Endometrium (tissue), 2 donors: ENCODE data around the gene KIF15.
"Not testable (repeated sequence)": the region's sequence is repeated elsewhere in the genome, so short reads cannot be mapped to it uniquely, and the experiment has no call there.

ENCODE experiments used
- FAIRE-seq: peaks from 2 replicates; lab custom pipeline; 2012; peaks lifted over from hg19 to GRCh38; lab: Jason Lieb, UNC
- donor health status: control.
- donor health status: control.

KIF15 gene, protein sequence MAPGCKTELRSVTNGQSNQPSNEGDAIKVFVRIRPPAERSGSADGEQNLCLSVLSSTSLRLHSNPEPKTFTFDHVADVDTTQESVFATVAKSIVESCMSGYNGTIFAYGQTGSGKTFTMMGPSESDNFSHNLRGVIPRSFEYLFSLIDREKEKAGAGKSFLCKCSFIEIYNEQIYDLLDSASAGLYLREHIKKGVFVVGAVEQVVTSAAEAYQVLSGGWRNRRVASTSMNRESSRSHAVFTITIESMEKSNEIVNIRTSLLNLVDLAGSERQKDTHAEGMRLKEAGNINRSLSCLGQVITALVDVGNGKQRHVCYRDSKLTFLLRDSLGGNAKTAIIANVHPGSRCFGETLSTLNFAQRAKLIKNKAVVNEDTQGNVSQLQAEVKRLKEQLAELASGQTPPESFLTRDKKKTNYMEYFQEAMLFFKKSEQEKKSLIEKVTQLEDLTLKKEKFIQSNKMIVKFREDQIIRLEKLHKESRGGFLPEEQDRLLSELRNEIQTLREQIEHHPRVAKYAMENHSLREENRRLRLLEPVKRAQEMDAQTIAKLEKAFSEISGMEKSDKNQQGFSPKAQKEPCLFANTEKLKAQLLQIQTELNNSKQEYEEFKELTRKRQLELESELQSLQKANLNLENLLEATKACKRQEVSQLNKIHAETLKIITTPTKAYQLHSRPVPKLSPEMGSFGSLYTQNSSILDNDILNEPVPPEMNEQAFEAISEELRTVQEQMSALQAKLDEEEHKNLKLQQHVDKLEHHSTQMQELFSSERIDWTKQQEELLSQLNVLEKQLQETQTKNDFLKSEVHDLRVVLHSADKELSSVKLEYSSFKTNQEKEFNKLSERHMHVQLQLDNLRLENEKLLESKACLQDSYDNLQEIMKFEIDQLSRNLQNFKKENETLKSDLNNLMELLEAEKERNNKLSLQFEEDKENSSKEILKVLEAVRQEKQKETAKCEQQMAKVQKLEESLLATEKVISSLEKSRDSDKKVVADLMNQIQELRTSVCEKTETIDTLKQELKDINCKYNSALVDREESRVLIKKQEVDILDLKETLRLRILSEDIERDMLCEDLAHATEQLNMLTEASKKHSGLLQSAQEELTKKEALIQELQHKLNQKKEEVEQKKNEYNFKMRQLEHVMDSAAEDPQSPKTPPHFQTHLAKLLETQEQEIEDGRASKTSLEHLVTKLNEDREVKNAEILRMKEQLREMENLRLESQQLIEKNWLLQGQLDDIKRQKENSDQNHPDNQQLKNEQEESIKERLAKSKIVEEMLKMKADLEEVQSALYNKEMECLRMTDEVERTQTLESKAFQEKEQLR (N-terminal part only)

DNA sequence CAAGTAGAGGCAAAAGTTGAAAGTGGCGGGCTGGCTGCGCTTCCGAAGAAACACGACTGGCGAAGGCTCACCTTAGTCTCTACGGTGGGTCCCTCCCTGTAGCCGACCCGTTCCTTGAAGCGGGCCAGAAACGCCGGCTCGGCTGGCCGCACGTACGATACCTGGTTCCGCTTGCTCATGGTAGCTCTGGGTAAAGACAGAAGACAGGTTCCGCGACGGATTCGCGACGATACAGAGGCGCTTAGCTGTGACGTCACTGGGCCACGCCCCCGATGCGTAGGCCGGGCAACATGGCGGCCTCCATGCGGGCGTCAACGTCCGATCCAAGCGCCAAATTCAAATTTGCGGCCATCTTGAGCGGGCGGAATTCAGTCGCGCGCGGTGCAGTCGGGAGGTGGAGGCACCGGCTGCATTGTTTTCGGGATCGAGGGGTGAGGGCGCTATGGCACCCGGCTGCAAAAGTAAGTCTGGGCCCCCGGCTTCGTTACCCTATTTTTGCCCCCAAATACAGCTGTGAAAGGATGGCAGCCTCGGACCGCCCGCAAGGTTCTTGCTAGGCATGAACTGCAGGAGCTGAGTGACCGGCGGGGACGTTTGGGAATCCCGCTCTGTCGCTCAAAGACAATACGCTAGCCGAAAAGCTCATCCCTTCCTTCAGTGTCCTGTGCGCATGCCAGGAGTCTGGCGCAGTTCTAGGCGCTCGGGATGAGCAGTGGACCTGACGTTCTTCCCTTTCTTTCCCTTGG lies at the start of gene KIF15, which contains the start of gene KIAA1143:
Gene KIF15 (plus strand): TSS at position 371 of the 746 bp plus-strand sequence. CDS start 72 bp downstream, at position 443.
Gene KIAA1143 (minus strand): TSS at position 196 of the 746 bp plus-strand sequence. CDS start 17 bp downstream, at position 179.
- FAIRE-seq, result peak; percentile 70

DNA sequence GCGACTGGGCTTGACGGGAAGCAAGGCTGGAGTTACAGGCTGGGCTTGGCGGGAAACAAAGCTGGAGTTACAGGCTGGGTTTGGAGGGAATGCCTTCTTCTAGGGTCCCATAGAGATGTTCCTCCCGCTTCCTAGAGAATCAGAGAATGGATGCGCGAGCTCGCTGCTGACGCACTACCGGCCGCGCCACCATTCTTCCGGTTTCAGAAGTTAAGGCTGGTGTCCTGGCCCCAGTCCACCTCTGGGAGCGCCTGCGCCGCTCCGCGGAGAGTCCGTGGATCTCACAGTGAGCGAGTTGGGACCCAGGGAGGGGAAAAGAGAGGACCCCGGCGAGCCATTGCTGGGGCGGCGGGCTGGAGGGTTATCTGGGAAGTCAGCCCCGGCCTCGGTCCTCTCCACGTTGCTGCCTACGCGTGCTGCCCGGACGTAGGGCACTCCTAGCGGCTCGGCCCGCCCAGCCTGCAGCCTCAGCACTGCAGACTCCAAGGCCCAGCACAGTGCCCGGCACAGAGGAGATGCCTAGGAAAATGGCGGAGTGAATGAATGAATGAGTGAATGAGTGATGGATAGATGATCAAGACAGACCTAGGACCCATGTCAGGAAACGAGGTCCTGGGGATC lies 49.0 kb upstream of the KIF15 start, which contains the start of gene ZNF502:
Gene ZNF502 (plus strand): TSS at position 206 of the 621 bp plus-strand sequence. CDS start 7,602 bp downstream, outside the sequence.
- no peak for FAIRE-seq

DNA sequence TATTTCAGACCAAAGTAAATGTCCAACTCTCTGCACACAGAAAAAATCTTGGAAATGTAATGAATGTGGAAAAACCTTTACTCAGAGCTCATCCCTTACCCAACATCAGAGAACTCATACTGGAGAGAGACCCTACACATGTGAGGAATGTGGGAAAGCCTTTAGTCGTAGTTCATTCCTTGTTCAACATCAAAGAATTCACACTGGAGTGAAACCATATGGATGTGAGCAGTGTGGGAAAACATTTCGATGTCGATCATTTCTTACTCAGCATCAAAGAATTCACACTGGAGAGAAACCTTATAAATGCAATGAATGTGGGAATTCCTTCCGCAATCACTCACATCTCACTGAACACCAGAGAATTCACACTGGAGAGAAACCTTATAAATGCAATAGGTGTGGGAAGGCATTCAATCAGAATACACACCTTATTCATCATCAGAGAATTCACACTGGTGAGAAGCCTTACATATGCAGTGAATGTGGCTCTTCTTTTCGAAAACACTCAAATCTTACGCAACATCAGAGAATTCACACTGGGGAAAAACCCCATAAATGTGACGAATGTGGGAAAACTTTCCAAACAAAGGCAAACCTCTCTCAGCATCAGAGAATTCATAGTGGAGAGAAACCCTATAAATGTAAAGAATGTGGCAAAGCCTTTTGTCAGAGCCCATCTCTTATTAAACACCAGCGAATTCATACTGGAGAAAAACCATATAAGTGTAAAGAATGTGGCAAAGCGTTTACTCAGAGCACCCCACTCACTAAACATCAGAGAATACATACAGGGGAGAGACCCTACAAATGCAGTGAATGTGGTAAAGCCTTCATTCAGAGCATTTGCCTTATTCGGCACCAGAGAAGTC lies 40.1 kb upstream of the KIF15 start:
- no peak for FAIRE-seq

DNA sequence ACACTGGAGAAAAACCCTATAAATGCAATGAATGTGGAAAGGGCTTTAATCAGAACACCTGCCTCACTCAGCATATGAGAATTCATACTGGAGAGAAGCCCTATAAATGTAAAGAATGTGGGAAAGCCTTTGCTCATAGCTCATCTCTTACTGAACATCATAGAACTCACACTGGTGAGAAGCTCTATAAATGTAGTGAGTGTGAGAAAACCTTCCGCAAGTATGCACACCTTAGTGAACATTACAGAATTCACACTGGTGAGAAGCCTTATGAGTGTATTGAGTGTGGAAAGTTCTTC lies 39.5 kb upstream of the KIF15 start:
- no peak for FAIRE-seq

DNA sequence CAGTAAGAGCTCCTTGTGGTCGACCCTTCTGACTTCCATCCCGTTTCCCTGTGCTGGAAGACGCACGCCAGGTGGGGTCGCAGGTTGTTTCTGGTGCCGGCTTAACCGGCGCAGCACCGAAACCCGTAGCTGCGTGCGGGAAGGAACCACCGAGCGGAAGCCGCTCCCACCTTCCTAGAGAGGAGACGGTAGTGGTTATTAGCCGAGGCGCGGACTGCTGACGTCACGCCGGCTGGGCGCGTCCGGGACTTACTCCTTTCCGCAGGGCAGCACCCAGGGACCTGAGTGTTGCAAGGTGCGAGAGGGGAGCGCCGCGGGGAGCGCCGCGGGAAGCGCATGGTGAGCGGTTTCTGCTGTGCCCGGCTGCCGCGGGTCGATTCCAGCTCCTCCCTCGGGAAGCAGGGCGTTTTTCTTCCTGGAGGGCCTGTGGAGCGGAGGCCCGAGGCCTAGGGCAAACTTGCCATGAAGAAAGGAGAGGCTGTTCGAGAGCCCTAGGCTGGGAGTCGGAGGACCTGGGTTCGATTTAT lies 32.1 kb upstream of the KIF15 start, which contains the start of gene ZNF501:
Gene ZNF501 (plus strand): TSS at position 252 of the 527 bp plus-strand sequence. CDS start 4,787 bp downstream, outside the sequence.
- no peak for FAIRE-seq

DNA sequence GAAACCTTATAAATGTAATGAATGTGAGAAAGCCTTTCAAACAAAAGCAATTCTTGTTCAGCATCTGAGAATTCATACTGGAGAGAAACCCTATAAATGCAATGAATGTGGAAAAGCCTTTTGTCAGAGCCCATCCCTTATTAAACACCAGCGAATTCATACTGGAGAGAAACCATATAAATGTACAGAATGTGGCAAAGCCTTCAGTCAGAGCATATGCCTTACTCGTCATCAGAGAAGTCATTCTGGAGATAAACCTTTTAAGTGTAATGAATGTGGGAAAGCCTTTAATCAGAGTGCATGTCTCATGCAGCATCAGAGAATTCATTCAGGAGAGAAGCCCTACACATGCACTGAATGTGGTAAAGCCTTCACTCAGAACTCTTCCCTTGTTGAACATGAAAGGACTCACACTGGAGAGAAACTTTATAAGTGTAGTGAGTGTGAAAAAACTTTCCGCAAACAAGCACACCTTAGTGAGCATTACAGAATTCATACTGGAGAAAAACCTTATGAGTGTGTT lies 26.9 kb upstream of the KIF15 start:
- no peak for FAIRE-seq

DNA sequence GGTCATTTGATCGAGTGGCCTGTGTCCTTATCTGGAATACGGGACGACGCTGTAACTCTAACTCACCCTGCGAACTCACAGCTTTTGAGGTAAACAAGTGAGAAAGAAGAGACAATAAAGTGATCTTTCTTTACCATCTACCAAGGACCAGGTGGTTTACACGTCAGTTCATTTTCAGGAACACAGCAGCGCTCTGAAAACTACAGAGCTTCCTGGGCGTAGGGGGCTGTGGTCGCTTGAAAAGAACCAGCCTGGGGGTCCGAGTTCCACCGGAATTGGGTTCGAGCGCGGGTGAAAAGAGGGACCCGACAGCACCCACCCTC lies 532 bp upstream of the KIF15 start:
- FAIRE-seq, result no peak

DNA sequence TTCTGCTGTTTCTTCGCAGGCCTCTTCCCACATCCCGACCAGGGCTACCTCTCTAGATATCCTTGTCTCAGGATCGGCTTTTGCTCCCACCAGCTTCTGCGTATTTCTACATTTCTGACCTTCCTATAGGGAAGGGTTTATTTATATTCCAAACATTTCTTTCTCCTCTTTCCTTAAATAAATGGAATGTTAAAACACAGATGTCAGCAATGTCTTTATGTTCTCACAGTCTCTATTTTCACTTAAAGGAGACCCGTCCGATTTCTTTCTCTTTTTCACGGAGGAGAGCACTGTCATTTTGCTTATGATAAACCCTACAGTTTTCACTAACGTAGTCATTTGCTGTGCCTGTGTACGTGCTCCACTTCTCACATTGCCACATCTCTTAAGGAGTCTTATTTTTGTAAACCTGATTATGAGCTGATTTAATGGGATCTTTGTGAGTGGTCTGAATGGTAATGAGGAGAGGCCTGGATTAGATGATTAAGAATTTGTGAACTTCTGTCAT lies 630 bp downstream of the KIF15 start:
- FAIRE-seq, result no peak

DNA sequence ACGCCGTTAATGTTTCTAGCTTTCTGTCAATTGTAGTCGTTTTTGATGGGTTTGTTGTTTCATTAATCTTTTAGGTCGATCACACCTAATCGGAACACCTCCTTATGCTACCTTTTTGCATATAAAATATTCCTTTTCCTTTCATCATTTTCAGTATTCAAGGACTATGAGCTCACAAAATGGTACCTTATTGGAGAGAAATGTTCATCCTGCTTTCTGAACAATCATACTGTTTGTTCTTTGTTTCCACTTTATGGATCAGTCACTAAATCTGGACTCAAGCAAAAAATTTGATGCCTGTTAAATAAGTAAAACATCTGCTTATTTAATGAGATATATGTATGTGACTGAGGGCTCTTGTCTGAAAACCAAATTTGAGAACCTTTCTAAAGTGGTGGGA lies 1.1 kb downstream of the KIF15 start:
- FAIRE-seq, result no peak

DNA sequence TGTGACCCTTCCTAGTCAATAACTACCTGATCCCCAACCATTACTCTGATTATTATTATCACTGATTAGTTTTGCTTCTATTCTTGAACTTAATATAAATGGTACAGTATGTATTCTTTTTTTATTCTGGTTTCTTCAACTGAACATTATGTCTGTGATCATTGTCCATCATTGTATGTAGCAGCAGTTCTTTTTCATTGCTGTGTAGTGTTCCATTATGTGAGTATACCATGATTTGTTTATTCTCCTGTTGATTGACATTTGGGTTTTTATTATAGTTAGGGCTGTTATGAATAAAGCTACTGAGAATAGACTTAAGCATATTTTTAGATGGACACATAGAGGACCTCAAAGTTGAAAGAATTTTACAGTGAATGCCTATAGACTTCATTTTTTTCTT lies 2.7 kb downstream of the KIF15 start:
- no peak for FAIRE-seq

DNA sequence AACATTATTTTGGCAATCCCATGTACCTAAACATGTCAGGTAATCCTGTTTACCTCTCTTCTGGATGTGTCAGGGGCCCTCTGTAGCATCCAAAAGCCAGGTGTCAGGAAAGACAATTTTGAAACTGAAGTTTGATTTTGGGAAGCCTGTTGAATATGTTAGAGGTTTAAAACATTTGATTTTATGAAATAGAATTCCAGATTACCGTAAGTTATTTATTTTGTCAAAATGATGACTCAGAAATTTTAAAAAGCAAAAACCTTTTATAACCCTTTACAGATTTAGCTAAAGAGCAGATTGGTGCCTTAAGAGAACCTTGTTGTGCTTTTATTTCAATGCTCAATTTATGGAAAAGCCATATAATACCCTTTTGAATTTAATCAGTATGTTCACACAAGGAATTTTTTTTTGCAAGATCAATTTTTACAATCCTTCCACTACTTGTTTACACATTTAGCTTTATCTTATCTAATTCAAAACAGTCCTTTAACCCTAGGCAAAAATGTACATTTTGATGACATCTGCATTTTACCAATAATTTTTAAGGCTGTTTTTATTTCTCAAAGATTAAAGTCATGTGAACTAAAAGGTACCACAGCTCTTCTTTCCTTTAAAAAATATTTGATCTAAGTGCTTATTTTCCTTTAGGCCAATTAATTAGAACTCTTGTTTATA lies 10.0 kb downstream of the KIF15 start:
- no peak for FAIRE-seq

DNA sequence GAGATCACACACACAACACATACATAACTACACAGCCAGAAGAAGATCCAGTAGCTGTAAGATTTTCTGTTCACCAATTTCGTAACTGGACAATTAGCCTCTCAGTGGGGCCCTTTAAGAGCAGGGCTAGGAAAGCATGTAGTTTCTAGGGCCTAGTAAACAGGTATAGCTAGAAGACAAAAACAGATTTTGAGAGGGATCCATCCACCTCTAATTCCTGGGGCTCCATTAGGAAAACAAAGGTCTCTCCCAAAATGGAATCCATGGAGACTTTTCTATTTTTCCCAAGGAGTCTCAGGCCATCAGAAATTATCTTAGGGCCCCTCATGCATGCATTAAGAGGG lies 10.5 kb downstream of the KIF15 start:
- FAIRE-seq, result no peak

DNA sequence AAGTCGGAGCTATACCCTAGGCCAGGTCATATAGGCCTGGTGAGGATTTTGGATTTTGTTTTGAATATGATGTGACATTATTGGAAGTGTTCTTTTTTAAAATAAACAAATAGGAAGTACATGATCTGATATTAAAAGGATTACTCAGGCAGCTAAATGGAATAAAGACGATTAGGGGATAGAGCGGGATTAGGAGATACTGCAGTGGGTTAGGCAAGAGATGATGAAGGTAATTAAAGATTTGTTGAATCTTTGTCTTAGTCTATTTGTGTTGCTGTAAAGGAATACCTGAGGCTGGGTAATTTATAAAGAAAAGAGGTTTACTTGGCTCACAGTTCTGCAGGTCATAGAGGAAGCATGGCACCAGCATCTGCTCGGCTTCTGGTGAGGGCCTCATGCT lies 21.3 kb downstream of the KIF15 start:
- no peak for FAIRE-seq

DNA sequence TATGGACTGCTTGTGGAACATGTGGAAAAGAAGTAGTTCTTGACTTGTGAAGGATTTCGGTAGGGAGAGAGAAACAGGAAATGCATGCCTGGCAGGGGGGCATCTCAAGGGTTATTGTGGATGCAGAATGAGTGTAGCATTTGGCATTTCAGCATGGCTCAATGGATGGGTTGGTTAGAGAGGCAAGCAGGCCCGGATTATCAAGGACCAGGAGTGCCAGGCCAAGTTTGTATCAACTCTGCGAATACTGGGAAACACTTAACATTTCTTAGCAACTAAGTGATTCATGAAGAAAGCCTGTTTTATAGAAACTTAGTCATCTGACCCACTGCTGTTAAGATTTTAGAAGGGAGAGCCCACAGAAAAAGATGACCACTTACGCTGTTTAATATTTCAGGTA lies 33.6 kb downstream of the KIF15 start:
- no peak for FAIRE-seq

DNA sequence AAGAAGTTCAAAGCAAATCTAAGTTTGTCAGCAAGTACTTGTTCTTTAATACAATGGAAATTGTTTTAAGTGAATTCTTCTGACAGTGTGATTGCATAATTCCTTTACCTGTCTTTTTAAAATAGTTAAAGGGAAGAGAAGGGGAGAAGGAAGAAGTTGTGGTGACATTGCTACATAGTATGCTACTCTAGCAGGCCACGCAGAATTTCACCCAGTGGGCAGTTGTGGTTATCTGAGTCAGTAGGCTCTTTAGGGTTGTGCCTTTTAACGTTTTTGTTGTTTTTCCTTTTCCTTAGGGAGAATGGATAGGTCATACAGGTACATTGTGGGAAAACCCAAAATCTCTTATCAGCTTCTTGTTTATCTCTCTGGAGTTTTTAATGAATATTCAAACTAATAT lies 40.4 kb downstream of the KIF15 start:
- FAIRE-seq, result no peak

DNA sequence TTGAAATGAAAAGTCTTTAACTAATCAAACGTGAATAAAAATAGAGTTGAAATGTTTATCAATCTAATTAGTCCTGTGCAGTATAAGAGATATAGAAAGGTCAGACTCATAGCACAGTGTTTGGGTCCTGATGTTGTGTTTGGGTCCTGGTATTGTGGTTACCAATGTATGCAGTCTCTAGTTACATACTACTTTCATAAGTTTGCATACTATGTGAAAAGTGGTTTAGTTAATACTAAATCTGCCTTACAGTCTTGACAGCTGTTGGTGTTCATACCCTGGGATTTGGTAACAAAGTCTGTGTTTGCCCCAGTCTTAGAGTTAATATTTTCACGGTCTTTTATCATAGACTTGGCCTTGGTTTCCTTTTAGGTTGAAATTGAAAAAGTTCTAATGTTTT lies 41.7 kb downstream of the KIF15 start:
- FAIRE-seq, result no peak

DNA sequence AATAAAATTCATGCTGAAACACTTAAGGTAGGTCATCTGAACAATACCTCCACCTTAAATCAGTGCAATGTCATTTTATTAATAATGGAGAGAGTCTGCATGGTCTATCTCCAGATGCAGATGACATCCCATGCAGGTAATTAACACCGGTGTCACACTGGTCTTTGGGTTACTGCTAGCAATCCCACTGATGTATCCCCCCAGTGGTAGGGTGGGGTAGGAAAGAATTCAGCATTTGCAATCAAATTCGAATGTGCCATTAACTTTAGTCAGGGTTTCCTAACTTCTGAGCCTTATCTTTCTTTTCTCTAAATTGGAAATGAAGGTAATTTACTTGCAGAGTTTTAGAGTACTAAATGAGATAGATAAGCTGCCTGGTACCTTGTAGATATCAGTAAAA lies 44.4 kb downstream of the KIF15 start:
- FAIRE-seq, result no peak

DNA sequence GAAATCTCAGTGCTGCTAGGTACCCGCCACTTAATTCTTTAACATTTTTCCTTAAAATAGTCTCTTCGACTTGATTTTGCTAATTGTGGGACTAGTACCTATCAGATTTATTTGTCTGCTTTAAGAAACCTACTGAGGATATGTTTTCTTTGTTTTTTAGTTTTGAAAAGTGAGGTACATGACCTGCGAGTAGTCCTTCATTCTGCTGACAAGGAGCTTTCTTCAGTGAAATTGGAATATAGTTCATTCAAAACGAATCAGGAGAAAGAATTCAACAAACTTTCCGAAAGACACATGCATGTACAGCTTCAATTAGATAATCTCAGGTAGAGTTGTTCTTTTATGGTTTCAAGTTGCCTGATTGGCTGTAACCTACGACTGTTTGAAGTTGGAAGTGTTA lies 53.2 kb downstream of the KIF15 start:
- FAIRE-seq, result no peak

DNA sequence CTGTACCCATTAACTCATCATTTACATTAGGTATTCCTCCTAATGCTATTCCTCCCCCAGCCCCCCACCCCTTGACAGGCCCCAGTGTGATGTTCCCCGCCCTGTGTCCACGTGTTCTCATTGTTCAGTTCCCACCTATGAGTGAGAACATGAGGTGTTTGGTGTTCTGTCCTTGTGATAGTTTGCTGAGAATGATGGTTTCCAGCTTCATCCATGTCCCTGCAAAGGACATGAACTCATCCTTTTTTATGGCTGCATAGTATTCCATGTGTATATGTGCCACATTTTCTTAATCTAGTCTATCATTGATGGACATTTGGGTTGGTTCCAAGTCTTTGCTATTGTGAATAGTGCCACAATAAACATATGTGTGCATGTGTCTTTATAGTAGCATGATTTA lies 54.7 kb downstream of the KIF15 start:
- not testable (repeated sequence) for FAIRE-seq
